CD4-positive, alpha-beta T cell (primary cell): ENCODE data around the gene GCLC. TPM values are rescaled to one million over a fixed set of nuclear protein-coding genes. Genes with fewer than 3 reads are reported as not detected.

Experiments
- ATAC-seq: fragments of 200-7000 bp; cut with Tn5 transposase; one replicate; pipeline ENCODE4 v1.10.0; 2022; ENCODE audit warnings: mild to moderate bottlenecking; ENCODE audit not compliant: poor library complexity
- CTCF ChIA-PET: fragments of 350-600 bp; sonication (Branson Sonifier 250); formaldehyde crosslinking; loops from one replicate; lab custom pipeline; 2021; ENCODE audit warnings: antibody characterized with exemption, inconsistent platforms; lab: Charles Lee
- POLR2A ChIA-PET: fragments of 350-600 bp; sonication (Branson Sonifier 250); formaldehyde crosslinking; loops from one replicate; lab custom pipeline; 2021; ENCODE audit warnings: antibody characterized with exemption, inconsistent platforms; lab: Charles Lee
- DNase-seq, 14 experiments: peaks; one replicate each; pipeline ENCODE4 v3.0.0-alpha.2; 2013 to 2020; ENCODE audit warnings: mixed read lengths in 2 of 14
- H3K27ac ChIP-seq, 2 donors: one replicate each; pipeline versions ENCODE4 v1.5.1 to v1.7.0; 2013; ENCODE audit warnings: low read length in 2 of 2, low read depth in 1 of 2, mild to moderate bottlenecking in 1 of 2
- H3K27me3 ChIP-seq, 2 experiments: 1 replicate in 1 of 2; 2 replicates in 1 of 2; pipeline versions ENCODE4 v1.6.1 to v1.7.0; 2013; ENCODE audit warnings: low read length in 2 of 2, control low read depth in 1 of 2, mild to moderate bottlenecking in 1 of 2, moderate library complexity in 1 of 2; ENCODE audit not compliant: insufficient read depth in 2 of 2, control insufficient read depth in 1 of 2
- H3K36me3 ChIP-seq: one replicate; pipeline ENCODE4 v1.6.1; 2013; ENCODE audit warnings: low read length, control low read depth; ENCODE audit not compliant: insufficient read depth
- H3K4me1 ChIP-seq: one replicate; pipeline ENCODE4 v1.6.1; 2013; ENCODE audit warnings: low read length, control low read depth; ENCODE audit not compliant: insufficient read depth
- H3K4me3 ChIP-seq: one replicate; pipeline ENCODE4 v1.5.1; 2013; ENCODE audit warnings: mild to moderate bottlenecking, low read length, moderate library complexity
- H3K9me3 ChIP-seq, 2 experiments: 1 replicate in 1 of 2; 2 replicates in 1 of 2; pipeline versions ENCODE4 v1.6.1 to v1.7.0; 2013; ENCODE audit warnings: low read length in 2 of 2, mild to moderate bottlenecking in 2 of 2, control low read depth in 1 of 2, moderate library complexity in 1 of 2; ENCODE audit not compliant: control insufficient read depth in 1 of 2, insufficient read depth in 1 of 2
- H3K27ac Mint-ChIP-seq: one replicate; pipeline ENCODE4 v1.8.0; 2020; ENCODE audit warnings: mixed read lengths
- H3K27me3 Mint-ChIP-seq: one replicate; pipeline ENCODE4 v1.8.0; 2021; ENCODE audit warnings: mixed read lengths
- H3K36me3 Mint-ChIP-seq: one replicate; pipeline ENCODE4 v1.8.0; 2021; ENCODE audit warnings: low read depth, mixed read lengths
- H3K4me1 Mint-ChIP-seq: one replicate; pipeline ENCODE4 v1.8.0; 2021; ENCODE audit warnings: low read depth, mixed read lengths
- H3K4me3 Mint-ChIP-seq: one replicate; pipeline ENCODE4 v1.8.0; 2020; ENCODE audit warnings: mild to moderate bottlenecking, mixed read lengths
- H3K9me3 Mint-ChIP-seq: one replicate; pipeline ENCODE4 v1.8.0; 2020; ENCODE audit warnings: mixed read lengths
- intact Hi-C, 2 experiments: fragments of 100-400 bp; cut with DNase I in 1 of 2; cut with micrococcal nuclease in 1 of 2; formaldehyde crosslinking; loops; one replicate each; pipeline versions ENCODE4 v1.15.1 to v1.9.0; 2023 to 2025; cut with DNase I, micrococcal nuclease
- total RNA-seq, 174 experiments: library from RNA in 2 of 174; stranded (reverse) in 2 of 174; gene quantifications; one replicate each; pipeline ENCODE4 v1.2.3 and lab custom pipeline; 2021 to 2026
- TF ChIP-seq, protein P1 (sequence below): fragments of 200-600 bp; IDR thresholded peaks from one replicate; pipeline ENCODE4 v1.8.0; 2022; ENCODE audit warnings: antibody characterized with exemption, mild to moderate bottlenecking

Gene GCLC
- total RNA-seq, 2 experiments from 2014 or later = 8.9 to 10.1 TPM

DNA sequence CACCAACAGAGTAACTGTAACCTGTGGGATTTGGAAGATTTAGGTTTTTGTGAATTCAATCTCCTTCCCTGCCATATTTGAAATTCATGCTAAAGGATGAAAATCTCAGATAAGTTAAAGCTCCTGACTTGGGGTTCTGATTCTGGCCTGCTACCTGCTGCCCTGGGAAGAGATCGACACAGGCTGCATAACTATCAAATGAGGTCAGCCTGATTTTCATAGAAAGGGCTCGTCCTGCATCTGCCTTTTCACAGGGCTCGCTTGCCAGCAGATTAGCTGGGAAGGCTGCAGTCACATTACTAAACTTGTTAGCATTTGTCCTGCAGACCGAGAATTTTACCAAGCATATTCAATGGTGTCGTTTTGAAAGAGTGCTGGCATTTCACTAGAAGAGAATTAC lies 14.6 kb downstream of the GCLC start:
- Mint-ChIP-seq H3K36me3 (no peaks in the 10 kb centered on the region), H3K27me3 (no peaks in the 10 kb centered on the region), H3K4me1 (peaks cover 29% of the 10 kb centered on the region), H3K27ac (no peak overlapping the region), H3K4me3 (no peak overlapping the region), H3K9me3 (no peaks in the 10 kb centered on the region)
- no peak for ATAC-seq
- Histone ChIP-seq H3K27me3 (no peaks in the 10 kb centered on the region), H3K27ac (no peak overlapping the region), H3K9me3 (no peaks in the 10 kb centered on the region), H3K4me1 (no peaks in the 10 kb centered on the region), H3K36me3 (no peaks in the 10 kb centered on the region), H3K4me3 (no peak overlapping the region)
- TF ChIP-seq, protein P1, sequence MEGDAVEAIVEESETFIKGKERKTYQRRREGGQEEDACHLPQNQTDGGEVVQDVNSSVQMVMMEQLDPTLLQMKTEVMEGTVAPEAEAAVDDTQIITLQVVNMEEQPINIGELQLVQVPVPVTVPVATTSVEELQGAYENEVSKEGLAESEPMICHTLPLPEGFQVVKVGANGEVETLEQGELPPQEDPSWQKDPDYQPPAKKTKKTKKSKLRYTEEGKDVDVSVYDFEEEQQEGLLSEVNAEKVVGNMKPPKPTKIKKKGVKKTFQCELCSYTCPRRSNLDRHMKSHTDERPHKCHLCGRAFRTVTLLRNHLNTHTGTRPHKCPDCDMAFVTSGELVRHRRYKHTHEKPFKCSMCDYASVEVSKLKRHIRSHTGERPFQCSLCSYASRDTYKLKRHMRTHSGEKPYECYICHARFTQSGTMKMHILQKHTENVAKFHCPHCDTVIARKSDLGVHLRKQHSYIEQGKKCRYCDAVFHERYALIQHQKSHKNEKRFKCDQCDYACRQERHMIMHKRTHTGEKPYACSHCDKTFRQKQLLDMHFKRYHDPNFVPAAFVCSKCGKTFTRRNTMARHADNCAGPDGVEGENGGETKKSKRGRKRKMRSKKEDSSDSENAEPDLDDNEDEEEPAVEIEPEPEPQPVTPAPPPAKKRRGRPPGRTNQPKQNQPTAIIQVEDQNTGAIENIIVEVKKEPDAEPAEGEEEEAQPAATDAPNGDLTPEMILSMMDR = no peak
- intact Hi-C loops = no loop called here
- ChIA-PET CTCF (no interaction called here), POLR2A (no interaction called here)
- no peak for DNase-seq

DNA sequence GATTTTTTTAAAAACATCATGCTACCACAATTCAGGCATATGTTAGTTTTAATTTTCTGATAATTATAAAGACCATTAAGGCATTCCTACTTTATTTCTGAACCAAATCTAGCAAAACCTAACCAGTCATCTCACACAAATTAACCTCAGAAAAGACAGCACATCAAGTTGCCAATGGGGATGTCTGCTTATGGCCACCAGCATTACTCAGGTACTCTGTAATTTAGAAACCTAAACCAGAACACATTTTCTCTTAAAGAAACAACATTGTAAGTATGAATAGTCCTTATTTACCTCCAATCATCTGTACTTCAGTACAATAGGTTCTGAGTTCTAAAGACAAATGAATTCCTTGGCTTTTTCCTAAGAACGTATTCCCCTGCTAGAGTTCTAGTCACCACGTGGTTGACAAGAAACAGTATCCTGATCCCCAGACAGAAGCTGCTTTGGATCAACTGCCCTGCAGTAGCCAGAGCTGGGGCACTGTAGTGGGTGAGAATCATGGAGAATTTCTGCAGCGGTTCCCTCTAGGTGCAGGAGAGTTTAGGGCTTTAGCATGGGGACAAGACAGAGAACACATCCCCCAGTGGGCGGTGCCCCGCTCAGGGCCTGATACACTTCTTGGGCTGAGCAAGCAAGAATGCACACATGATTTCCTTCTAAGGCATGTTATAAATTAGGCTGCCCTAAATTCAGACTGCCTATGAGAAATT lies 15.4 kb downstream of the GCLC start:
- H3K27me3 Mint-ChIP-seq = no peaks in the 10 kb centered on the region
- no peaks in the 10 kb centered on the region for H3K4me1 ChIP-seq
- H3K27ac ChIP-seq = no peak overlapping the region
- no peak for DNase-seq
- H3K4me3 ChIP-seq = no peak overlapping the region
- TF ChIP-seq, protein P1 = no peak
- H3K9me3 ChIP-seq = no peaks in the 10 kb centered on the region
- H3K4me3 Mint-ChIP-seq = no peak overlapping the region
- H3K9me3 Mint-ChIP-seq = no peaks in the 10 kb centered on the region
- ChIA-PET CTCF (no interaction called here), POLR2A (no interaction called here)
- H3K36me3 Mint-ChIP-seq = no peaks in the 10 kb centered on the region
- H3K36me3 ChIP-seq = no peaks in the 10 kb centered on the region
- H3K27ac Mint-ChIP-seq = no peak overlapping the region
- peaks cover 29% of the 10 kb centered on the region for H3K4me1 Mint-ChIP-seq
- ATAC-seq = no peak
- intact Hi-C loops = no loop called here
- H3K27me3 ChIP-seq = no peaks in the 10 kb centered on the region

DNA sequence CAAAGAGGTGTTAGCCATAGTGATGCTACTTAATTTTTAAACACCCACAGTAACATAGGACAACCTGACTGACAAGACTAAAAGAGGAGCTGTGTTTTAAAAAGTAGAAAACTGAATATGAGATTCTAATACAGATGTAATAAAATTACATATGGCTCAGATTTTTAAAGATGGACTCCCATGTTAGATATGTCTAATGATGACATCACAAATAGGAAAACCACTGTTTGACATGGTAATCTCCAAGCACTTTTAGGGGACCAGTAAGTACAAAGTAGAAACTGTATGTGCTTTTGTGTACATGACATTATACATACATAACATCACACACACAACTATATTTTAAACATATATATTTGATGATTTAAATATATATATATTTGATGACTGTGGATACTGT lies 16.8 kb downstream of the GCLC start:
- H3K4me3 ChIP-seq = no peak overlapping the region
- H3K27ac Mint-ChIP-seq = no peak overlapping the region
- H3K4me1 Mint-ChIP-seq = peaks cover 33% of the 10 kb centered on the region
- no peak overlapping the region for H3K27ac ChIP-seq
- ATAC-seq (no peak), DNase-seq (no peak)
- H3K36me3 Mint-ChIP-seq = no peaks in the 10 kb centered on the region
- no peak overlapping the region for H3K4me3 Mint-ChIP-seq
- H3K36me3 ChIP-seq = no peaks in the 10 kb centered on the region
- no peaks in the 10 kb centered on the region for H3K27me3 ChIP-seq
- H3K9me3 ChIP-seq = no peaks in the 10 kb centered on the region
- no peaks in the 10 kb centered on the region for H3K9me3 Mint-ChIP-seq
- H3K27me3 Mint-ChIP-seq = no peaks in the 10 kb centered on the region
- no peaks in the 10 kb centered on the region for H3K4me1 ChIP-seq
- TF ChIP-seq, protein P1 = no peak
- intact Hi-C loops = no loop called here
- ChIA-PET CTCF (no interaction called here), POLR2A (no interaction called here)
